ENCODE measurements around the gene COL6A6. TPM values are rescaled to one million over a fixed set of nuclear protein-coding genes. Genes with fewer than 3 reads are reported as not detected.

Gene COL6A6
- total and polyA plus RNA-seq, 12 donors = 0.30 to 2.5 (median 1.1) TPM

GRCh38 chr3:130519754-130520153, 2.8 kb downstream of the COL6A6 start:
- WGBS, 2 donors = 77 to 78% methylated on average over 4 of the region's 4 CpGs

GRCh38 chr3:130522399-130522798, 5.4 kb downstream of the COL6A6 start:
- H3K27ac ChIP-seq = no peak overlapping the region
- peaks cover 0 to 6% (median 0%) of the 10 kb centered on the region in 11 donors for H3K9me3 ChIP-seq
- 79 to 82% methylated on average over 2 of the region's 2 CpGs for WGBS, 2 donors

More at GRCh38 chr3:130519754-130520153, 2.8 kb downstream of the COL6A6 start:
- TF ChIP-seq CTCF (IDR thresholded peaks at IDR 0.05) = no peak
- ATAC-seq = no peak
- Histone ChIP-seq H3K9me3 (peaks cover 0 to 4% (median 0%) of the 10 kb centered on the region in 11 donors), H3K4me1 (peaks cover 0 to 6% (median 0%) of the 10 kb centered on the region in 9 donors), H3K27ac (no peak overlapping the region), H3K36me3 (no peaks in the 10 kb centered on the region), H3K4me3 (no peak overlapping the region), H3K27me3 (peaks cover 0 to 79% (median 51%) of the 10 kb centered on the region in 7 donors)
- intact Hi-C loops (cut with DNase I) = no loop called here
- DNase-seq = no peak

GRCh38 chr3:130527426-130527825, 10.4 kb downstream of the COL6A6 start:
- Histone ChIP-seq H3K36me3 (no peaks in the 10 kb centered on the region), H3K4me3 (no peak overlapping the region), H3K9me3 (peaks cover 0 to 3% (median 0%) of the 10 kb centered on the region in 11 donors), H3K27ac (no peak overlapping the region), H3K4me1 (no peaks in the 10 kb centered on the region), H3K27me3 (peaks cover 0 to 21% (median 6%) of the 10 kb centered on the region in 7 donors)
- ATAC-seq (no peak), DNase-seq (no peak)
- intact Hi-C loops (cut with DNase I) = no loop called here
- TF ChIP-seq CTCF (IDR thresholded peaks at IDR 0.05) = no peak
- 70 to 77% methylated on average over 1 of the region's 1 CpG for WGBS, 2 donors

More at GRCh38 chr3:130522399-130522798, 5.4 kb downstream of the COL6A6 start:
- Histone ChIP-seq H3K27me3 (peaks cover 0 to 54% (median 25%) of the 10 kb centered on the region in 7 donors), H3K4me1 (no peaks in the 10 kb centered on the region), H3K36me3 (no peaks in the 10 kb centered on the region), H3K4me3 (no peak overlapping the region)
- DNase-seq (no peak), ATAC-seq (no peak)
- intact Hi-C loops (cut with DNase I) = no loop called here
- TF ChIP-seq CTCF (IDR thresholded peaks at IDR 0.05) = no peak

- no peaks in the 10 kb centered on the region for H3K4me1 ChIP-seq
- TF ChIP-seq CTCF (IDR thresholded peaks at IDR 0.05) = no peak
- peaks cover 0 to 14% (median 6%) of the 10 kb centered on the region in 7 donors for H3K27me3 ChIP-seq
- peaks cover 0 to 3% (median 0%) of the 10 kb centered on the region in 11 donors for H3K9me3 ChIP-seq
- H3K27ac ChIP-seq = no peak overlapping the region
- intact Hi-C loops (cut with DNase I) = no loop called here
- ATAC-seq (no peak), DNase-seq (no peak)
- no peak overlapping the region for H3K4me3 ChIP-seq
- 65% methylated on average over 1 of the region's 1 CpG for WGBS, 2 donors
- H3K36me3 ChIP-seq = no peaks in the 10 kb centered on the region
Measured at GRCh38 chr3:130528120-130528519, 11.1 kb downstream of the COL6A6 start.
